OCI-LY3 (cell line): ENCODE measurements around the gene MAP2K1.

Experiments
- H2AFZ ChIP-seq: fragments of 200-600, 300-600 bp; shearing (Covaris generic); 2 replicates; pipeline ENCODE4 v1.6.0; 2014; ENCODE audit warnings: antibody characterized with exemption, low read depth, low read length
- H3K27ac ChIP-seq: fragments of 200-600, 300-600 bp; sonication (generic); 2 replicates; pipeline ENCODE4 v1.5.1; 2014; ENCODE audit warnings: mild to moderate bottlenecking, low read length, moderate library complexity, mixed read lengths
- H3K27me3 ChIP-seq: fragments of 200-600, 300-600 bp; sonication (generic); 2 replicates; pipeline ENCODE4 v1.6.1; 2014; ENCODE audit warnings: low read depth, low read length, mixed read lengths
- H3K36me3 ChIP-seq: fragments of 200-600, 300-600 bp; sonication (generic); replicated peaks from 2 replicates; pipeline ENCODE3; 2014; ENCODE audit warnings: low read depth, low read length, mixed read lengths
- H3K4me1 ChIP-seq: fragments of 300-600, 200-600 bp; sonication (generic); 2 replicates; pipeline ENCODE4 v1.6.1; 2014; ENCODE audit warnings: low read length, mixed read lengths
- H3K4me2 ChIP-seq: fragments of 200-600, 300-600 bp; sonication (generic); 2 replicates; pipeline ENCODE4 v1.6.1; 2014; ENCODE audit warnings: low read length, mixed read lengths
- H3K4me3 ChIP-seq: fragments of 300-600, 200-600 bp; sonication (generic); 2 replicates; pipeline ENCODE4 v1.5.1; 2014; ENCODE audit warnings: antibody characterized with exemption, mild to moderate bottlenecking, low read length, moderate library complexity
- H3K79me2 ChIP-seq: fragments of 300-600, 200-600 bp; shearing (Covaris generic); 2 replicates; pipeline ENCODE4 v1.6.1; 2014; ENCODE audit warnings: mild to moderate bottlenecking, low read length, mixed read lengths
- H3K9ac ChIP-seq: fragments of 300-600, 200-600 bp; shearing (Covaris generic); 2 replicates; pipeline ENCODE4 v1.6.0; 2014; ENCODE audit warnings: mild to moderate bottlenecking, low read length, moderate library complexity
- H3K9me3 ChIP-seq: fragments of 200-600, 300-600 bp; shearing (Covaris generic); 2 replicates; pipeline ENCODE4 v1.6.1; 2014; ENCODE audit warnings: low read length, mixed read lengths; ENCODE audit not compliant: insufficient read depth
- H4K20me1 ChIP-seq: fragments of 200-600, 300-600 bp; sonication (generic); 2 replicates; pipeline ENCODE4 v1.6.1; 2016; ENCODE audit warnings: low read length, mixed read lengths; ENCODE audit not compliant: insufficient read depth
- EZH2phosphoT487 ChIP-seq: fragments of 200-600 bp; shearing (Covaris generic); IDR thresholded peaks from 2 replicates; pipeline ENCODE4 v1.6.1; 2018; ENCODE audit warnings: antibody characterized with exemption, mixed run types, low read depth
- TF ChIP-seq, protein P1 (sequence below): fragments of 200-600, 300-600 bp; sonication (generic); IDR thresholded peaks from 2 replicates; pipeline ENCODE4 v1.5.1; 2014; ENCODE audit warnings: antibody characterized with exemption, low read length, low read depth

The MAP2K1 gene

DNA sequence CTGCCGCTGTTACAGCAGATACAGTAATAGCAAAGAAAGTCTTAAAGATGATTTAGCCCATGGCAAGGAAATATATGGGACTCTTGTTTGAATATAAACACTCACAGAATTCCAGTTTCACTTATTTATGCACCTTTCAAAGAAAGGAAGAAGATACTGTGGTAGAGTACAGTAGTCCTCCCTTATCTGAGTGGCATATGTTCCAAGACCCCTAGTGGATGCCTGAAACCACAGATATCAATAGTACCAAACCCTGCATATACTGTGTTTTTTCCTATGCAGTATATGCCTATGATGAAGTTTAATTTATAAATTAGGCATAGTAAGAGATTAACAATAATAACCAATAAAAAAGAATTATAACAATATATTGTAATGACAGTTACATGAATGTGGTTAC, 8.2 kb downstream of the MAP2K1 start:
- Histone ChIP-seq H3K27ac (no peak overlapping the region), H3K36me3 (peaks cover 38% of the 10 kb centered on the region), H2AFZ (no peak overlapping the region), H4K20me1 (peaks cover 89% of the 10 kb centered on the region), H3K79me2 (peaks cover 94% of the 10 kb centered on the region), H3K4me2 (no peak overlapping the region), H3K9me3 (no peaks in the 10 kb centered on the region), H3K4me3 (no peak overlapping the region), H3K27me3 (no peaks in the 10 kb centered on the region), H3K4me1 (peaks cover 12% of the 10 kb centered on the region), H3K9ac (no peak overlapping the region)
- no peak for TF ChIP-seq EZH2phosphoT487
- TF ChIP-seq, protein P1, sequence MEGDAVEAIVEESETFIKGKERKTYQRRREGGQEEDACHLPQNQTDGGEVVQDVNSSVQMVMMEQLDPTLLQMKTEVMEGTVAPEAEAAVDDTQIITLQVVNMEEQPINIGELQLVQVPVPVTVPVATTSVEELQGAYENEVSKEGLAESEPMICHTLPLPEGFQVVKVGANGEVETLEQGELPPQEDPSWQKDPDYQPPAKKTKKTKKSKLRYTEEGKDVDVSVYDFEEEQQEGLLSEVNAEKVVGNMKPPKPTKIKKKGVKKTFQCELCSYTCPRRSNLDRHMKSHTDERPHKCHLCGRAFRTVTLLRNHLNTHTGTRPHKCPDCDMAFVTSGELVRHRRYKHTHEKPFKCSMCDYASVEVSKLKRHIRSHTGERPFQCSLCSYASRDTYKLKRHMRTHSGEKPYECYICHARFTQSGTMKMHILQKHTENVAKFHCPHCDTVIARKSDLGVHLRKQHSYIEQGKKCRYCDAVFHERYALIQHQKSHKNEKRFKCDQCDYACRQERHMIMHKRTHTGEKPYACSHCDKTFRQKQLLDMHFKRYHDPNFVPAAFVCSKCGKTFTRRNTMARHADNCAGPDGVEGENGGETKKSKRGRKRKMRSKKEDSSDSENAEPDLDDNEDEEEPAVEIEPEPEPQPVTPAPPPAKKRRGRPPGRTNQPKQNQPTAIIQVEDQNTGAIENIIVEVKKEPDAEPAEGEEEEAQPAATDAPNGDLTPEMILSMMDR = no peak

DNA sequence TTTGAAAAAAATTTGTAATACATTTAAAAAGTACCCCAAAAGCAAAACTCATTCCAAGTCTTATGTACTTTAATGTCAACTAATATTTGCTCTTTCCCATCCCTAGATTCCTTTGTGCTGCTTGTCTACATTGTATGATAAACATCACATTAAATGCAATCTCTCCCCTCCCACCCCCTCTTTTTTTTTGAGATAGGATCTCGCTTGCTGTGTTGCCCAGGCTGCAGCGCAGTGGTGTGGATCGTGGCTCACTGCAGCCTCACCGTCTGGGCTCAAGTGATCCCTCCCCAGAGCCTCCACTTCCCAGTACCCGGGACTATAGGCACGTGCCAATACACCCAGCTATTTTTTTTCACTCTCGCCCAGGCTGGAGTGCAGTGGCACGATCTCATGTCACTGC, 12.6 kb downstream of the MAP2K1 start:
- H3K4me3 ChIP-seq = no peak overlapping the region
- H4K20me1 ChIP-seq = peaks cover 91% of the 10 kb centered on the region
- no peak for TF ChIP-seq EZH2phosphoT487
- TF ChIP-seq, protein P1 = no peak
- H3K9ac ChIP-seq = no peak overlapping the region
- peaks cover 21% of the 10 kb centered on the region for H3K4me1 ChIP-seq
- H2AFZ ChIP-seq = no peak overlapping the region
- H3K4me2 ChIP-seq = no peak overlapping the region
- no peaks in the 10 kb centered on the region for H3K9me3 ChIP-seq
- H3K79me2 ChIP-seq = peaks cover 94% of the 10 kb centered on the region
- H3K27me3 ChIP-seq = no peaks in the 10 kb centered on the region
- H3K36me3 ChIP-seq = peaks cover 24% of the 10 kb centered on the region
- no peak overlapping the region for H3K27ac ChIP-seq

GRCh38 chr15:66400351-66400774, 13.7 kb downstream of the MAP2K1 start:
- no peak overlapping the region for H2AFZ ChIP-seq
- H3K27me3 ChIP-seq = no peaks in the 10 kb centered on the region
- peaks cover 94% of the 10 kb centered on the region for H3K79me2 ChIP-seq
- peaks cover 21% of the 10 kb centered on the region for H3K4me1 ChIP-seq
- no peaks in the 10 kb centered on the region for H3K9me3 ChIP-seq
- TF ChIP-seq, protein P1 = no peak
- TF ChIP-seq EZH2phosphoT487 = no peak
- H3K36me3 ChIP-seq = peaks cover 19% of the 10 kb centered on the region
- H3K27ac ChIP-seq = no peak overlapping the region
- H3K4me2 ChIP-seq = no peak overlapping the region
- H4K20me1 ChIP-seq = peaks cover 91% of the 10 kb centered on the region
- no peak overlapping the region for H3K4me3 ChIP-seq
- no peak overlapping the region for H3K9ac ChIP-seq

DNA sequence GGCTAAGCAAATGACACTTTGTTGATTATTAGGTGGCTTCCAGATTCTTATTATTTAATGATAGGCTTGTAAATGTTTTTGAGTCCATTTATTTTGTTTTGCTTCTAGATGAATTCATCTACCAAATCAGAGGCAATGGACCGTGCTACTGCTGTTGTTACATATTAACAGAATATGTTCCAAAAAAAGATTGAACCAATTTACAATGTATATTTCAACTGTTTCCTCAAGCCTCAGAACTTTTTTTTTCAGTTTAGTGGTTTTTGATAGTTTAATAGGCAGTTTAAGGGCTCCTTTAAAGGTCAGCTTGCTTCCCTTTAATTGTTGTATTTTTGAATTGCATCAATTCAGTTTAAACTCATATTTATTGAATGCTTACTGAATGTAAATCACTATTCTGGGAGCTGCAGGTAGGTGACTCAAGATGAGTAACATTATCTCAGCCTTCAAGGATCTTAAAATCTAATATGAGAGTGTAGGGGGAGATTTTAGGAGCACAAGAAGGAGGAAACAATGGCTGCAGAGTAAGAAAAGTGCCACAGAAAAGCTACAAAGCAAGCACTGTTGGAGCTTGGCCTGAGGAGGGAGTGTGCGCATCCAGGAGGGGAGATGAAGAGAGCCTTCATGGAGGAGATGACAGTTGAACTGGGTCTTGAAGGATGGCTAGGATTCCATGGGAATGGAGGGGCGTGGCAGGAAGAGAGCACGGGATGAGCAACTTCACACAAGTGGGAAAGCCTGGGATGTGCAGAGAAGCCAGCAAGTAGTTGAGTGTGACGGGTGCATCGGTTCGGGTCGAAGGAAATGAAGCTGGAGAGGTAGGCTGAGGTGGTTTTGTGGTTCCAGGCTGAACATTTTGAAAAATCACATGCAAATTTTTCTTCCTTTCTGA, 14.7 kb downstream of the MAP2K1 start:
- TF ChIP-seq, protein P1 = no peak
- TF ChIP-seq EZH2phosphoT487 = no peak
- Histone ChIP-seq H3K27me3 (no peaks in the 10 kb centered on the region), H3K9me3 (no peaks in the 10 kb centered on the region), H3K4me3 (no peak overlapping the region), H3K9ac (no peak overlapping the region), H4K20me1 (peaks cover 94% of the 10 kb centered on the region), H3K27ac (no peak overlapping the region), H3K4me1 (peaks cover 21% of the 10 kb centered on the region), H3K36me3 (peaks cover 15% of the 10 kb centered on the region), H3K4me2 (peak overlapping the region; percentile 27), H2AFZ (no peak overlapping the region), H3K79me2 (peaks cover 94% of the 10 kb centered on the region)
